Gastroesophageal sphincter (tissue), 4 donors: Measurements from ENCODE around the gene NEK4. TPM values are rescaled to one million over a fixed set of nuclear protein-coding genes. Genes with fewer than 3 reads are reported as not detected.

Experiments used
- ATAC-seq: fragments of 150-250 bp; one replicate; pipeline ENCODE4 v1.9.1; 2016; ENCODE audit warnings: mild to moderate bottlenecking, moderate library complexity
- H3K27ac ChIP-seq, 4 donors: fragments of 200-600 bp; sonication (generic) in 3 of 4; 1 replicate in 3 of 4; 2 replicates in 1 of 4; pipeline ENCODE4 v1.5.1; 2016 to 2019
- H3K27me3 ChIP-seq: fragments of 200-600 bp; sonication (generic); one replicate; pipeline ENCODE4 v1.5.1; 2019
- H3K36me3 ChIP-seq, 2 donors: fragments of 200-600 bp; sonication (generic); one replicate each; pipeline ENCODE4 v1.5.1; 2019; ENCODE audit warnings: control low read depth in 1 of 2
- H3K4me1 ChIP-seq, 3 donors: fragments of 200-600 bp; sonication (generic); 1 replicate in 2 of 3; 2 replicates in 1 of 3; pipeline ENCODE4 v1.5.1; 2016 to 2019; ENCODE audit warnings: control low read depth in 2 of 3
- H3K4me3 ChIP-seq, 2 donors: fragments of 200-600 bp; sonication (generic); one replicate each; pipeline ENCODE4 v1.5.1; 2019; ENCODE audit warnings: mild to moderate bottlenecking in 1 of 2, moderate library complexity in 1 of 2
- H3K9me3 ChIP-seq, 3 donors: fragments of 200-600 bp; sonication (generic); one replicate each; pipeline ENCODE4 v1.5.1; 2017 to 2019; ENCODE audit warnings: control low read depth in 2 of 3
- CTCF ChIP-seq, 4 experiments: fragments of 200-600 bp in 2 of 4; fragments of 450-650 bp in 2 of 4; sonication (generic) in 1 of 4; IDR thresholded peaks; one replicate each; pipeline ENCODE4 v1.5.1; 2017 to 2019; ENCODE audit warnings: antibody characterized with exemption in 4 of 4, mild to moderate bottlenecking in 2 of 4, moderate library complexity in 2 of 4
- EP300 ChIP-seq: sonication (generic); formaldehyde crosslinking; IDR thresholded peaks from one replicate; pipeline ENCODE4 v1.6.1; 2017; ENCODE audit warnings: antibody characterized with exemption, mild to moderate bottlenecking
- POLR2A ChIP-seq, 2 donors: fragments of 450-650 bp; IDR thresholded peaks; one replicate each; pipeline ENCODE4 v1.6.1; 2017; ENCODE audit warnings: antibody characterized with exemption in 2 of 2, mild to moderate bottlenecking in 2 of 2, moderate library complexity in 1 of 2
- POLR2AphosphoS5 ChIP-seq: sonication (generic); formaldehyde crosslinking; IDR thresholded peaks from one replicate; pipeline ENCODE4 v1.6.1; 2017; ENCODE audit warnings: antibody characterized with exemption
- WGBS, 2 donors: methylation state at CpG; one replicate each; pipeline ENCODE4 v1.1.5; 2018; ENCODE audit warnings: low coverage in 1 of 2; 5-methylcytosine and 5-hydroxymethylcytosine counted together
- total RNA-seq, 4 donors: library from RNA; depleted of rRNA; stranded (reverse); fragments of >200 nt; gene quantifications; one replicate each; pipeline ENCODE4 v1.1.0, GENCODE V29; 2016

NEK4 gene
- total RNA-seq, 4 donors from 2014 or later = 22.1 to 29.5 (median 22.7) TPM

- H3K27me3 ChIP-seq = no peaks in the 10 kb centered on the region
- H3K36me3 ChIP-seq = no peaks in the 10 kb centered on the region
- no peak overlapping the region for H3K4me3 ChIP-seq
- WGBS, 2 donors = 64 to 83% methylated on average over 1 to 7 of the region's 9 CpGs
- TF ChIP-seq CTCF (IDR thresholded peaks at IDR 0.05) (no peak), EP300 (no peak)
- no peak for ATAC-seq
- H3K4me1 ChIP-seq = no peaks in the 10 kb centered on the region
- no peaks in the 10 kb centered on the region for H3K9me3 ChIP-seq
- H3K27ac ChIP-seq = no peak overlapping the region
Observed at GRCh38 chr3:52793702-52794611, 23.2 kb upstream of the NEK4 start.

- Histone ChIP-seq H3K4me3 (no peak overlapping the region), H3K4me1 (no peaks in the 10 kb centered on the region), H3K27me3 (no peaks in the 10 kb centered on the region), H3K27ac (no peak overlapping the region), H3K9me3 (no peaks in the 10 kb centered on the region), H3K36me3 (no peaks in the 10 kb centered on the region)
- TF ChIP-seq POLR2AphosphoS5 (no peak), EP300 (no peak), CTCF (IDR thresholded peaks at IDR 0.05) (no peak), POLR2A (IDR thresholded peaks at IDR 0.05) (no peak)
- WGBS, 2 donors = 71 to 79% methylated on average over 3 to 12 of the region's 18 CpGs
- no peak for ATAC-seq
Observed at GRCh38 chr3:52792961-52793695, 22.4 kb upstream of the NEK4 start.

- Histone ChIP-seq H3K27ac (no peak overlapping the region), H3K9me3 (no peaks in the 10 kb centered on the region), H3K27me3 (no peaks in the 10 kb centered on the region), H3K4me3 (no peak overlapping the region), H3K36me3 (no peaks in the 10 kb centered on the region), H3K4me1 (no peaks in the 10 kb centered on the region)
- 82% methylated on average over 2 of the region's 7 CpGs; no CpG with 5 or more reads in 1 of the 2 donors for WGBS, 2 donors
- ATAC-seq = no peak
- TF ChIP-seq POLR2AphosphoS5 = no peak
Observed at GRCh38 chr3:52792413-52792812, 21.7 kb upstream of the NEK4 start.

- H3K4me1 ChIP-seq = no peaks in the 10 kb centered on the region
- no peak for TF ChIP-seq EP300
- TF ChIP-seq POLR2A (IDR thresholded peaks at IDR 0.05) = no peak
- no peak for TF ChIP-seq POLR2AphosphoS5
- no peak for TF ChIP-seq CTCF (IDR thresholded peaks at IDR 0.05)
- no peaks in the 10 kb centered on the region for H3K27me3 ChIP-seq
- H3K9me3 ChIP-seq = no peaks in the 10 kb centered on the region
- no peak for ATAC-seq
- H3K4me3 ChIP-seq = no peak overlapping the region
- WGBS, 2 donors = 67% methylated on average over 1 of the region's 4 CpGs; no CpG with 5 or more reads in 1 of the 2 donors
- H3K36me3 ChIP-seq = no peaks in the 10 kb centered on the region
- H3K27ac ChIP-seq = no peak overlapping the region
Observed at GRCh38 chr3:52791928-52792327, 21.2 kb upstream of the NEK4 start.

- WGBS, 2 donors = 88 to 93% methylated on average over 3 to 6 of the region's 12 CpGs
- Histone ChIP-seq H3K9me3 (no peaks in the 10 kb centered on the region), H3K27ac (no peak overlapping the region), H3K4me1 (no peaks in the 10 kb centered on the region), H3K27me3 (no peaks in the 10 kb centered on the region), H3K4me3 (no peak overlapping the region), H3K36me3 (no peaks in the 10 kb centered on the region)
- ATAC-seq = no peak
- TF ChIP-seq POLR2A (IDR thresholded peaks at IDR 0.05) = no peak
- no peak for TF ChIP-seq EP300
- no peak for TF ChIP-seq CTCF (IDR thresholded peaks at IDR 0.05)
- no peak for TF ChIP-seq POLR2AphosphoS5
Observed at GRCh38 chr3:52791366-52791765, 20.6 kb upstream of the NEK4 start.
